ENCODE results near the gene EIF4G3.

DNA sequence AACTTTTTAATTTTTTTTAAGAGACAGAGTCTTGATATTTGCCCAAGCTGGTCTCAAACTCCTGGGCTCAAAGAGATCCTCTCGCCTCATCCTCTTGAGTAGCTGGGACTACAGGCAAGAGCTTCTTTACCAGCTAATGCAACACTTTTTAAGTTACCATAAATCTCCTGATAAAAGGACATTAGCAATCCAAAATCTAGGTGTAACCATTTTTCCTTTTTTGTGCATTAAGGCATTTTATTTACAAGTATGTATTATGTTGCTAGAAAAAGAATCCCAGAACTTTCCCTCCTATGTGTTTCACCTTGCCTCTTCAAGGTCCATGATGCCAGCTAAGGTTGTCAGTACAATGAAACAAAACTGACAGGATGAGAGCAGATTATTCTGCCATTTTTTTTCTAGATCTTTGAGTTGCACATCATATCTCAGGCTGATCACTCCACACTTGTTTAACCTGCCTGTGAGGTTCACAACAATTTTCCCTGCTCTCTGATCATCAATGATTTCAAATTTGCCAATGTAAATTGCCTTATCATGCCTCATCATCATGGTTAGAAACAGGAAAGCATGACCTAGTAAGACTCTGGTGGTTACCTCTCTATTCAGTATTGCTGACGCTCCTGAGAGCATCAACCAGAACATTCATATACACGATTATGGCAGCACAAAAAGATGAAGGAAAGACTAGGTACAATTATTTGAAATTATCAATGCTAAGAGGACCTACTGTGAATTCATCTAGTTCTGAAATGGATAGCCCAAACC, 173.2 kb downstream of the EIF4G3 start:
- TF ChIP-seq, protein P1, sequence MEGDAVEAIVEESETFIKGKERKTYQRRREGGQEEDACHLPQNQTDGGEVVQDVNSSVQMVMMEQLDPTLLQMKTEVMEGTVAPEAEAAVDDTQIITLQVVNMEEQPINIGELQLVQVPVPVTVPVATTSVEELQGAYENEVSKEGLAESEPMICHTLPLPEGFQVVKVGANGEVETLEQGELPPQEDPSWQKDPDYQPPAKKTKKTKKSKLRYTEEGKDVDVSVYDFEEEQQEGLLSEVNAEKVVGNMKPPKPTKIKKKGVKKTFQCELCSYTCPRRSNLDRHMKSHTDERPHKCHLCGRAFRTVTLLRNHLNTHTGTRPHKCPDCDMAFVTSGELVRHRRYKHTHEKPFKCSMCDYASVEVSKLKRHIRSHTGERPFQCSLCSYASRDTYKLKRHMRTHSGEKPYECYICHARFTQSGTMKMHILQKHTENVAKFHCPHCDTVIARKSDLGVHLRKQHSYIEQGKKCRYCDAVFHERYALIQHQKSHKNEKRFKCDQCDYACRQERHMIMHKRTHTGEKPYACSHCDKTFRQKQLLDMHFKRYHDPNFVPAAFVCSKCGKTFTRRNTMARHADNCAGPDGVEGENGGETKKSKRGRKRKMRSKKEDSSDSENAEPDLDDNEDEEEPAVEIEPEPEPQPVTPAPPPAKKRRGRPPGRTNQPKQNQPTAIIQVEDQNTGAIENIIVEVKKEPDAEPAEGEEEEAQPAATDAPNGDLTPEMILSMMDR (conservative IDR thresholded peaks at IDR 0.05 in 1 of 2, IDR thresholded peaks at IDR 0.05 in 1 of 2; ENCODE audit: low read depth in 1 of 2, low read length in 2 of 2) = no peak
- TF ChIP-seq EZH2 (IDR thresholded peaks at IDR 0.05; ENCODE audit: low read length, missing control alignments) = no peak
